ENCODE data around the gene ABHD2. TPM values are rescaled to one million over a fixed set of nuclear protein-coding genes. Genes with fewer than 3 reads are reported as not detected.

Gene ABHD2
- total RNA-seq, 2 experiments from 2014 or later = 16.1 to 22.8 TPM

- CTCF ChIA-PET (ENCODE audit: unreplicated experiment) = no interaction called here
- Histone ChIP-seq H3K79me2 (ENCODE audit: insufficient read depth, low read depth, low read length) (no peaks in the 10 kb centered on the region), H3K4me3 (ENCODE audit: low read depth, low read length, poor library complexity, severe bottlenecking) (no peak within 1 kb of the TSS)
Measured at GRCh38 chr15:89221543-89221942, 133.3 kb downstream of the ABHD2 start, which contains the start of gene RLBP1. Gene RLBP1 (minus strand): TSS chr15:89221579. CDS start chr15:89218975, 2,604 bp downstream.

GRCh38 chr15:89225588-89225987 is 137.3 kb downstream of the ABHD2 start:
- Histone ChIP-seq H3K36me3 (ENCODE audit: insufficient read depth, low read length) (no peaks in the 10 kb centered on the region), H3K9me2 (ENCODE audit: insufficient read depth, low read length) (no peaks in the 10 kb centered on the region), H3K4me1 (ENCODE audit: insufficient read depth, low read length, poor library complexity, severe bottlenecking) (no peaks in the 10 kb centered on the region), H3K79me2 (ENCODE audit: insufficient read depth, low read depth, low read length) (no peaks in the 10 kb centered on the region), H3K4me2 (ENCODE audit: low read length) (no peak overlapping the region), H3K9me3 (ENCODE audit: low read length) (no peaks in the 10 kb centered on the region), H3K27ac (ENCODE audit: low read depth, low read length, poor library complexity, severe bottlenecking) (no peak overlapping the region), H2AFZ (ENCODE audit: low read length) (no peak overlapping the region), H3K4me3 (ENCODE audit: low read depth, low read length, poor library complexity, severe bottlenecking) (no peak overlapping the region), H4K20me1 (ENCODE audit: insufficient read depth, low read length) (no peaks in the 10 kb centered on the region)
- ChIA-PET POLR2A (no interaction called here), CTCF (ENCODE audit: unreplicated experiment) (no interaction called here)
- intact Hi-C loops (cut with micrococcal nuclease; ENCODE audit: unreplicated experiment) = no loop called here
- TF ChIP-seq CTCF (conservative IDR thresholded peaks at IDR 0.05; ENCODE audit: low read length) (no peak), EZH2phosphoT487 (IDR thresholded peaks at IDR 0.05; ENCODE audit: borderline replicate concordance, low read depth, low read length) (no peak)
- no TSS peak for BruUV-seq (replicated peaks)
- no peak for DNase-seq (ENCODE audit: low spot score)

More at GRCh38 chr15:89221543-89221942, 133.3 kb downstream of the ABHD2 start, which contains the start of gene RLBP1:
- no peak within 1 kb of the TSS for H2AFZ ChIP-seq (ENCODE audit: low read length)
- no peaks in the 10 kb centered on the region for H3K4me1 ChIP-seq (ENCODE audit: insufficient read depth, low read length, poor library complexity, severe bottlenecking)
- no peak within 1 kb of the TSS for H3K27ac ChIP-seq (ENCODE audit: low read depth, low read length, poor library complexity, severe bottlenecking)
- TF ChIP-seq CTCF (conservative IDR thresholded peaks at IDR 0.05; ENCODE audit: low read length) = no peak
- no peak for TF ChIP-seq EZH2phosphoT487 (IDR thresholded peaks at IDR 0.05; ENCODE audit: borderline replicate concordance, low read depth, low read length)
- H3K9me3 ChIP-seq (ENCODE audit: low read length) = no peaks in the 10 kb centered on the region
- POLR2A ChIA-PET = no interaction called here
- no peak within 1 kb of the TSS for H3K4me2 ChIP-seq (ENCODE audit: low read length)
- H3K36me3 ChIP-seq (ENCODE audit: insufficient read depth, low read length) = no peaks in the 10 kb centered on the region
- H4K20me1 ChIP-seq (ENCODE audit: insufficient read depth, low read length) = no peaks in the 10 kb centered on the region
- H3K9me2 ChIP-seq (ENCODE audit: insufficient read depth, low read length) = no peaks in the 10 kb centered on the region
- no TSS peak for BruUV-seq (replicated peaks)
- intact Hi-C loops (cut with micrococcal nuclease; ENCODE audit: unreplicated experiment) = no loop called here
- DNase-seq (ENCODE audit: low spot score) = no peak

- ChIA-PET CTCF (ENCODE audit: unreplicated experiment) (no interaction called here), POLR2A (interaction anchor here (0.6 kb wide), 1 partner anchor 811 kb away, joined by 3 read pairs; no protein-coding TSS in a partner anchor)
- no peaks in the 10 kb centered on the region for H4K20me1 ChIP-seq (ENCODE audit: insufficient read depth, low read length)
- no peaks in the 10 kb centered on the region for H3K79me2 ChIP-seq (ENCODE audit: insufficient read depth, low read depth, low read length)
- no peak overlapping the region for H2AFZ ChIP-seq (ENCODE audit: low read length)
- H3K9me3 ChIP-seq (ENCODE audit: low read length) = no peaks in the 10 kb centered on the region
- no peak overlapping the region for H3K27ac ChIP-seq (ENCODE audit: low read depth, low read length, poor library complexity, severe bottlenecking)
- no peak for DNase-seq (ENCODE audit: low spot score)
- no peak overlapping the region for H3K4me3 ChIP-seq (ENCODE audit: low read depth, low read length, poor library complexity, severe bottlenecking)
- no peaks in the 10 kb centered on the region for H3K36me3 ChIP-seq (ENCODE audit: insufficient read depth, low read length)
- no peaks in the 10 kb centered on the region for H3K4me1 ChIP-seq (ENCODE audit: insufficient read depth, low read length, poor library complexity, severe bottlenecking)
- intact Hi-C loops (cut with micrococcal nuclease; ENCODE audit: unreplicated experiment) = no loop called here
- no TSS peak for BruUV-seq (replicated peaks)
- no peaks in the 10 kb centered on the region for H3K9me2 ChIP-seq (ENCODE audit: insufficient read depth, low read length)
- no peak overlapping the region for H3K4me2 ChIP-seq (ENCODE audit: low read length)
- no peak for TF ChIP-seq EZH2phosphoT487 (IDR thresholded peaks at IDR 0.05; ENCODE audit: borderline replicate concordance, low read depth, low read length)
Measured at GRCh38 chr15:89226359-89227221, 138.3 kb downstream of the ABHD2 start.

All from OCI-LY7 (cell line).